ENCODE data around the gene CMSS1.
A peak's percentile ranks its signal among the peaks of the same experiment; 100 is the strongest.
"Not testable (repeated sequence)": the region's sequence is repeated elsewhere in the genome, so short reads cannot be mapped to it uniquely, and the experiment has no call there.

The CMSS1 gene

GRCh38 chr3:100024520-100025303 lies 207.1 kb downstream of the CMSS1 start:
- DNase-seq (ENCODE audit: low spot score) = no peak

GRCh38 chr3:100027321-100027720 lies 209.7 kb downstream of the CMSS1 start:
- DNase-seq (ENCODE audit: low spot score) = no peak

- DNase-seq (ENCODE audit: low spot score) = no peak
These were observed 211.4 kb downstream of the CMSS1 start for GRCh38 chr3:100029052-100029451.

- no peak for DNase-seq (ENCODE audit: low spot score)
These were observed 212.0 kb downstream of the CMSS1 start for GRCh38 chr3:100029689-100030088.

GRCh38 chr3:100030346-100030745 lies 212.7 kb downstream of the CMSS1 start:
- DNase-seq (ENCODE audit: low spot score) = no peak

- DNase-seq (ENCODE audit: low spot score) = no peak
These were observed 213.3 kb downstream of the CMSS1 start for GRCh38 chr3:100030914-100031425.

- no peak for DNase-seq (ENCODE audit: low spot score)
These were observed 214.6 kb downstream of the CMSS1 start for GRCh38 chr3:100032243-100032642.

GRCh38 chr3:100033184-100033583 lies 215.5 kb downstream of the CMSS1 start:
- DNase-seq (ENCODE audit: low spot score) = no peak

- DNase-seq (ENCODE audit: low spot score) = no peak
These were observed 216.3 kb downstream of the CMSS1 start for GRCh38 chr3:100033903-100034471.

GRCh38 chr3:100039075-100039474 lies 221.4 kb downstream of the CMSS1 start:
- no peak for DNase-seq (ENCODE audit: low spot score)

GRCh38 chr3:100040451-100041225 lies 223.0 kb downstream of the CMSS1 start:
- DNase-seq (ENCODE audit: low spot score) = no peak

GRCh38 chr3:100041328-100041749 lies 223.7 kb downstream of the CMSS1 start:
- no peak for DNase-seq (ENCODE audit: low spot score)

GRCh38 chr3:100042166-100042981 lies 224.7 kb downstream of the CMSS1 start:
- DNase-seq (ENCODE audit: low spot score) = no peak

- no peak for DNase-seq (ENCODE audit: low spot score)
These were observed 225.6 kb downstream of the CMSS1 start for GRCh38 chr3:100043271-100043670.

GRCh38 chr3:100044369-100044768 lies 226.7 kb downstream of the CMSS1 start:
- DNase-seq (ENCODE audit: low spot score) = peak; percentile 17

- no peak for DNase-seq (ENCODE audit: low spot score)
These were observed 228.0 kb downstream of the CMSS1 start for GRCh38 chr3:100045696-100046095.

- no peak for DNase-seq (ENCODE audit: low spot score)
These were observed 229.3 kb downstream of the CMSS1 start for GRCh38 chr3:100046986-100047385.

- DNase-seq (ENCODE audit: low spot score) = no peak
These were observed 229.9 kb downstream of the CMSS1 start for GRCh38 chr3:100047455-100048141.

GRCh38 chr3:100048248-100048647 lies 230.6 kb downstream of the CMSS1 start:
- DNase-seq (ENCODE audit: low spot score) = no peak

- DNase-seq (ENCODE audit: low spot score) = not testable (repeated sequence)
These were observed 233.9 kb downstream of the CMSS1 start for GRCh38 chr3:100051513-100051912.

GRCh38 chr3:100053951-100054620 lies 236.4 kb downstream of the CMSS1 start:
- no peak for DNase-seq (ENCODE audit: low spot score)
